Thoracic aorta (tissue), 2 donors: ENCODE measurements around the gene CHMP4B. TPM values are rescaled to one million over a fixed set of nuclear protein-coding genes. Genes with fewer than 3 reads are reported as not detected.

Experiments
- ATAC-seq: fragments of 150-250 bp; one replicate; pipeline ENCODE4 v1.8.0; 2017; ENCODE audit warnings: low read depth; ENCODE audit not compliant: insufficient number of reproducible peaks, low FRiP score
- DNase-seq: peaks from one replicate; pipeline ENCODE4 v3.0.0-alpha.2; 2020; ENCODE audit warnings: low spot score
- H3K27ac ChIP-seq, 2 donors: fragments of 200-600 bp; sonication (generic); 1 replicate in 1 of 2; 2 replicates in 1 of 2; pipeline ENCODE4 v1.5.1; 2016; ENCODE audit warnings: mild to moderate bottlenecking in 2 of 2, moderate library complexity in 2 of 2
- H3K27me3 ChIP-seq: fragments of 200-600 bp; sonication (generic); replicated peaks from 2 replicates; pipeline ENCODE4 v1.6.0; 2016; ENCODE audit warnings: mild to moderate bottlenecking; ENCODE audit not compliant: insufficient read depth
- H3K36me3 ChIP-seq: fragments of 200-600 bp; sonication (generic); one replicate; pipeline ENCODE4 v1.5.1; 2016
- H3K4me1 ChIP-seq, 2 donors: fragments of 200-600 bp; sonication (generic); 1 replicate in 1 of 2; 2 replicates in 1 of 2; pipeline versions ENCODE4 v1.5.1 to v1.6.0; 2016; ENCODE audit warnings: low read depth in 2 of 2, mild to moderate bottlenecking in 1 of 2; ENCODE audit not compliant: control insufficient read depth in 1 of 2
- H3K4me3 ChIP-seq: fragments of 200-600 bp; sonication (generic); 2 replicates; pipeline ENCODE4 v1.5.1; 2016; ENCODE audit warnings: mild to moderate bottlenecking
- H3K9me3 ChIP-seq: fragments of 200-600 bp; sonication (generic); 2 replicates; pipeline ENCODE4 v1.5.1; 2016
- total RNA-seq, 2 donors: library from RNA; depleted of rRNA; stranded (reverse); fragments of >200 nt; gene quantifications; one replicate each; pipeline versions ENCODE4 v1.1.0 to v1.2.3, GENCODE V29; 2016
- TF ChIP-seq, protein P1 (sequence below): fragments of 200-600 bp; sonication (generic); IDR thresholded peaks from one replicate; pipeline ENCODE4 v1.5.1; 2019; ENCODE audit warnings: antibody characterized with exemption

The CHMP4B gene
- total RNA-seq, 2 donors from 2014 or later, result 69.5 to 104 TPM

DNA sequence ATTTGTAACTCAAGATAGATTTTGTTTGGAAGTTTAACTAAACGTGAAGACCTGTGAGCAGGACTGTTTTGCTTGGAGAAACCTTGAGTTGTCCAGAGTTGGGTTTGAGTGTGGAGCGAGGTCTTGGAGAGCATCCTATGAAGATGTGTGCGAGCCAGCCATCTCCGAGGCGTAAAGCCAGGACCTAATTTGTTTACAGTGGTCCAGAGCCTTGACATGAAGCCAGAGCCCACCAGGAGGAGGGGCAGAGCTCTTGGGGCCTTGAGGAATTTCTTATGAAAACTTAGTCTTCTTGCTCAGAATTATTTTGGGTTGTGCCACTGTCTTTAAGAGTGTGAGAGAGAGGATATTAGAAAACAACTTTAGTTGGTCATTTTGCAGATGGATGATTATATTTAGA lies 6.3 kb downstream of the CHMP4B start:
- H3K4me1 ChIP-seq, result peaks cover 35 to 78% of the 10 kb centered on the region in 2 donors
- DNase-seq (no peak), ATAC-seq (no peak)
- H3K36me3 ChIP-seq, result no peaks in the 10 kb centered on the region
- no peaks in the 10 kb centered on the region for H3K27me3 ChIP-seq
- no peak overlapping the region for H3K4me3 ChIP-seq
- no peak overlapping the region for H3K27ac ChIP-seq
- no peaks in the 10 kb centered on the region for H3K9me3 ChIP-seq
- TF ChIP-seq, protein P1, sequence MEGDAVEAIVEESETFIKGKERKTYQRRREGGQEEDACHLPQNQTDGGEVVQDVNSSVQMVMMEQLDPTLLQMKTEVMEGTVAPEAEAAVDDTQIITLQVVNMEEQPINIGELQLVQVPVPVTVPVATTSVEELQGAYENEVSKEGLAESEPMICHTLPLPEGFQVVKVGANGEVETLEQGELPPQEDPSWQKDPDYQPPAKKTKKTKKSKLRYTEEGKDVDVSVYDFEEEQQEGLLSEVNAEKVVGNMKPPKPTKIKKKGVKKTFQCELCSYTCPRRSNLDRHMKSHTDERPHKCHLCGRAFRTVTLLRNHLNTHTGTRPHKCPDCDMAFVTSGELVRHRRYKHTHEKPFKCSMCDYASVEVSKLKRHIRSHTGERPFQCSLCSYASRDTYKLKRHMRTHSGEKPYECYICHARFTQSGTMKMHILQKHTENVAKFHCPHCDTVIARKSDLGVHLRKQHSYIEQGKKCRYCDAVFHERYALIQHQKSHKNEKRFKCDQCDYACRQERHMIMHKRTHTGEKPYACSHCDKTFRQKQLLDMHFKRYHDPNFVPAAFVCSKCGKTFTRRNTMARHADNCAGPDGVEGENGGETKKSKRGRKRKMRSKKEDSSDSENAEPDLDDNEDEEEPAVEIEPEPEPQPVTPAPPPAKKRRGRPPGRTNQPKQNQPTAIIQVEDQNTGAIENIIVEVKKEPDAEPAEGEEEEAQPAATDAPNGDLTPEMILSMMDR, result no peak

DNA sequence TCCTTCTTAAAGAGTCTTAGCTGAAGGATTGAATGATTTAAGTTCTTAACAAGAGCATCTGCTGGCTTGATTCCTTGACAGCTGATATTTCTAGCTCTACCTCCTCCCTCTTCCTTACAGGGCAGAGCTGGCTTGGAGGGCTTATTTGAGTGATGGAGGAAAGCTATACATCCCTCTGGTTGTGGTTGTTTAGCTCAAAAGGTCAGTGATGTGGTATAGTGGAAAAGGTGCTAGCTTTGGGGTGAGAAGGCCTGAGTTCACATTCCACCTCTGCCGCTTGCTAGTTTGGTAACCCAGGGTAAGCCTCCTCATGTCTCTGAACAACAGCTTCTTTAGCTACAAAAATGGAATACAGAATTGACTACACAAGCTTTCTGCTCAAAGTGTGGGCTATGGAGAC lies 8.3 kb downstream of the CHMP4B start:
- Histone ChIP-seq H3K4me1 (peaks cover 24 to 58% of the 10 kb centered on the region in 2 donors), H3K27ac (no peak overlapping the region), H3K36me3 (no peaks in the 10 kb centered on the region), H3K27me3 (no peaks in the 10 kb centered on the region), H3K9me3 (no peaks in the 10 kb centered on the region), H3K4me3 (no peak overlapping the region)
- TF ChIP-seq, protein P1, result no peak
- DNase-seq (no peak), ATAC-seq (no peak)

DNA sequence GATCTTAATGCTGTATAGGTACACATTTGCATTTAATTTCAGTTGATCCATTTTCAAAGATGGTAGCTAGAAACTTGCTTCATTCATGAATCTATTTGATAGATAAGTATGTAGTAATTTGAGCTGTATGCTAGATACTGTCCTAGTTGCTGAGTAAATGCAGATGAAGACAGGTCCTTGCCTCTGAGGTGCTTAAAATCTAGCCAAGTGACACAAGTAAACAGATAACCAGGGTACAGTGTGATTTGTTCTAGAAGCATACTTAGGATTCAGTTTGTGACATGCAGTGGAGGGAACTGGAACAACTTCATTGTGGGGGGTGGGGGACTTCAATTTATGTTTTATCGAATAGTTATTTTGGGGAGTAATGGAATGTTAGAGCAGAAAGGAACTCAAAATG lies 9.2 kb downstream of the CHMP4B start:
- H3K4me3 ChIP-seq, result no peak overlapping the region
- ATAC-seq, result no peak
- DNase-seq, result no peak
- H3K9me3 ChIP-seq, result no peaks in the 10 kb centered on the region
- H3K27me3 ChIP-seq, result no peaks in the 10 kb centered on the region
- H3K27ac ChIP-seq, result no peak overlapping the region
- peaks cover 24 to 54% of the 10 kb centered on the region in 2 donors for H3K4me1 ChIP-seq
- TF ChIP-seq, protein P1, result no peak
- no peaks in the 10 kb centered on the region for H3K36me3 ChIP-seq

DNA sequence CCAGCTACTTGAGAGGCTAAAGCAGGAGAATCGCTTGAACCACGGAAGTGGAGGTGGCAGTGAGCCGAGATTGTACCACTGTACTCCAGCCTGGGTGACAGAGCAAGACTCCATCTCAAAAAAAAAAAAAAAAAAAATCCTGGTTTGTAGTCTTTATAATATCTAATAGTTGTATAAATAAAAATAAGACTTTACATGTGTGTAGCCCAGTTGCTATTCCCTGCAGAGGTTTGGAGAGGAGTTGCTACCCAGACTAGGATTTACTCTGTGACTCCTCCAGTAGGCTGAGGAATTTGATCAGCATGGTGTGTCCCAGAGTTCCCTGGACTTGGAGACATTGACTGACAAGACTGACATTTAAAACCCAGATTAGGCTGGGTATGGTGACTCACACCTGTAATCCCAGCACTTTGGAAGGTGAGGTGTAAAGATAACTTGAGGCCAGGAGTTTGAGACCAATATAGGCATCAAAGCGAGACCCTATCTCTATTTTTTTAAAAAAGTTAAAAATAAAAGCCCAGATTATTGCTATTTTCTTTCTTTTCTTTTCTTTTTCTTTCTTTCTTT lies 10.2 kb downstream of the CHMP4B start:
- Histone ChIP-seq H3K36me3 (no peaks in the 10 kb centered on the region), H3K27me3 (no peaks in the 10 kb centered on the region), H3K4me1 (peaks cover 27 to 62% of the 10 kb centered on the region in 2 donors), H3K4me3 (no peak overlapping the region), H3K27ac (no peak overlapping the region), H3K9me3 (no peaks in the 10 kb centered on the region)
- TF ChIP-seq, protein P1, result no peak
- DNase-seq, result no peak
- ATAC-seq, result no peak

DNA sequence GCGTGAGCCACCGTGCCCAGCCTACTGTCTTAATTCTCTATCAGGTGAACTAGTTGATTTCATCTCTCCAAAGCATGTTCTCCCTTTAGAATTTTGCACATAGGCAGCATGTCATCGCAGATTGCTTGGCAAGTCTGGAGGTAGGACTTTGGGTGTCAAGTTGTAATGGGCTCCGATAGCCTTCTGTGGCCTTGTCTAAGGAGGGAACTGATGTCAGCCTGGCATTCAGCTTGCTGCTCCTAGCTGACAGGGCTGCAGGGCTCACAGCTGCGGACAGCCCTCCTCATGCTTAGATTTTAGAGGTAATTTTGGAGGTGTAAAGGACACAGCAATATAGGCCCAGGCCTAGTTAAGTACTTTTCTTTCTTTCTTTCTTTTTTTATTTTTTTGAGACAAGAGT lies 11.3 kb downstream of the CHMP4B start:
- Histone ChIP-seq H3K36me3 (no peaks in the 10 kb centered on the region), H3K4me1 (peaks cover 31 to 62% of the 10 kb centered on the region in 2 donors), H3K27ac (no peak overlapping the region), H3K27me3 (no peaks in the 10 kb centered on the region), H3K4me3 (no peak overlapping the region), H3K9me3 (no peaks in the 10 kb centered on the region)
- TF ChIP-seq, protein P1, result no peak
- no peak for ATAC-seq
- no peak for DNase-seq
